DND-41 (cell line): ENCODE measurements around the gene CCDC167.

Experiments
- EZH2 ChIP-seq: IDR thresholded peaks from 3 replicates; pipeline ENCODE4 v1.6.1; 2012; ENCODE audit warnings: borderline replicate concordance, low read depth, mild to moderate bottlenecking, moderate library complexity, low read length, inconsistent platforms; ENCODE audit not compliant: severe bottlenecking
- TF ChIP-seq, protein P1 (sequence below): IDR thresholded peaks from 2 replicates; pipeline ENCODE4 v1.5.1; 2012; ENCODE audit warnings: borderline replicate concordance, low read length, moderate library complexity, mild to moderate bottlenecking; ENCODE audit not compliant: poor library complexity, severe bottlenecking; ENCODE audit errors: extremely low read depth

DNA sequence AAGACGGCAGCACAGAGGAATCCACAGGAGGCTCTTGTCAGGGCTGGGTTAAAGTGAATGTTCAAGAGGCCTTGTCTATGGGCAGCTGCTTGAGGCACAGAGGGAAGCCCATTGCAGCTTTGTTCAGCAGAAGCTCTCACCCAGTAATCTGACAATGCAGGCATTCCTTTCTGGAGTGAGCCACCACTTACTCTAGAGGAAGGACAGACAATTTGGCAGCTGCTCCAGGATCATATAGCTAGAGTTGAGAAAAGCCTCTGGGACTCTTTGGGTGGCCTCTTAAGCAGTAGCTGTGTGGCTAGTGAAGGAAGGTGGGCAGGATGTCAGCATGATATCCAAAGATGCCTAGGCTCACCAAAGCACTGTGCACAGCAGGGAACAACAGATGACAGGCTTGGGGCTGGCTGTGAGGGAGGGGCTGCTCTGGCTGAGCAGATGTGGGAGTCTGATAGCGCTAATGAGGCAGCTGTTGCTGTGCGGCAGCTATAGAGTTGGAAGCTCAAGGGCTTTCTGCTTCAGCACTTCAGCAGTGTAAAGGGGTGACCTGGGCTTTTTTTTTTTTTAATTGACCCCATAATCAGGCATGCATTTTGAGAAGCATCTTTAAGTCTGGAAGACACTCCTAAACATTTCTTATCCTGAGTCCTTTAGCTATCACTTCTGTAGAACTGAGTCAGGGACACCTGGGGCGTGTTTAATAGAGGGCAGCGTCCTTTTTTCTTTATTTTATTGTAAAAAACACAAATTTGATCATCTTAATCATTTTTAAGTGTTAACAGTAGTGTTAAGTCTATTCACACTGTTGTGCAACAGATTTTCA, 39.5 kb downstream of the CCDC167 start:
- TF ChIP-seq, protein P1, sequence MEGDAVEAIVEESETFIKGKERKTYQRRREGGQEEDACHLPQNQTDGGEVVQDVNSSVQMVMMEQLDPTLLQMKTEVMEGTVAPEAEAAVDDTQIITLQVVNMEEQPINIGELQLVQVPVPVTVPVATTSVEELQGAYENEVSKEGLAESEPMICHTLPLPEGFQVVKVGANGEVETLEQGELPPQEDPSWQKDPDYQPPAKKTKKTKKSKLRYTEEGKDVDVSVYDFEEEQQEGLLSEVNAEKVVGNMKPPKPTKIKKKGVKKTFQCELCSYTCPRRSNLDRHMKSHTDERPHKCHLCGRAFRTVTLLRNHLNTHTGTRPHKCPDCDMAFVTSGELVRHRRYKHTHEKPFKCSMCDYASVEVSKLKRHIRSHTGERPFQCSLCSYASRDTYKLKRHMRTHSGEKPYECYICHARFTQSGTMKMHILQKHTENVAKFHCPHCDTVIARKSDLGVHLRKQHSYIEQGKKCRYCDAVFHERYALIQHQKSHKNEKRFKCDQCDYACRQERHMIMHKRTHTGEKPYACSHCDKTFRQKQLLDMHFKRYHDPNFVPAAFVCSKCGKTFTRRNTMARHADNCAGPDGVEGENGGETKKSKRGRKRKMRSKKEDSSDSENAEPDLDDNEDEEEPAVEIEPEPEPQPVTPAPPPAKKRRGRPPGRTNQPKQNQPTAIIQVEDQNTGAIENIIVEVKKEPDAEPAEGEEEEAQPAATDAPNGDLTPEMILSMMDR = no peak
- no peak for TF ChIP-seq EZH2
